Measurements from ENCODE around the gene TUBB3.
A peak's percentile ranks its signal among the peaks of the same experiment; 100 is the strongest.

TUBB3 gene

GRCh38 chr16:89899879-89900481 lies 23.2 kb upstream of the TUBB3 start:
- H3K4me3 ChIP-seq (ENCODE audit: low read length) = no peak overlapping the region
- no peak for DNase-seq (ENCODE audit: low read depth, low spot score)

- no peak for DNase-seq (ENCODE audit: low read depth, low spot score)
- H3K4me3 ChIP-seq (ENCODE audit: low read length) = no peak overlapping the region
Measured at GRCh38 chr16:89900885-89901284, 22.3 kb upstream of the TUBB3 start.

GRCh38 chr16:89902980-89903379 lies 20.2 kb upstream of the TUBB3 start:
- no peak overlapping the region for H3K4me3 ChIP-seq (ENCODE audit: low read length)
- no peak for DNase-seq (ENCODE audit: low read depth, low spot score)

- no peak for DNase-seq (ENCODE audit: low read depth, low spot score)
Measured at GRCh38 chr16:89903908-89904515, 19.1 kb upstream of the TUBB3 start.

GRCh38 chr16:89904606-89905510 lies 18.3 kb upstream of the TUBB3 start:
- no peak overlapping the region for H3K4me3 ChIP-seq (ENCODE audit: low read length)
- DNase-seq (ENCODE audit: low read depth, low spot score) = no peak

More at GRCh38 chr16:89903908-89904515, 19.1 kb upstream of the TUBB3 start:
- H3K4me3 ChIP-seq (ENCODE audit: low read length) = no peak overlapping the region

GRCh38 chr16:89905511-89906139 lies 17.5 kb upstream of the TUBB3 start:
- H3K4me3 ChIP-seq (ENCODE audit: low read length) = no peak overlapping the region

GRCh38 chr16:89906140-89907025 lies 16.8 kb upstream of the TUBB3 start:
- H3K4me3 ChIP-seq (ENCODE audit: low read length) = no peak overlapping the region
- DNase-seq (ENCODE audit: low read depth, low spot score) = no peak

More at GRCh38 chr16:89905511-89906139, 17.5 kb upstream of the TUBB3 start:
- DNase-seq (ENCODE audit: low read depth, low spot score) = no peak

- no peak for DNase-seq (ENCODE audit: low read depth, low spot score)
Measured at GRCh38 chr16:89907055-89907814, 15.9 kb upstream of the TUBB3 start.

GRCh38 chr16:89908236-89908635 lies 14.9 kb upstream of the TUBB3 start:
- DNase-seq (ENCODE audit: low read depth, low spot score) = no peak
- H3K4me3 ChIP-seq (ENCODE audit: low read length) = no peak overlapping the region

More at GRCh38 chr16:89907055-89907814, 15.9 kb upstream of the TUBB3 start:
- H3K4me3 ChIP-seq (ENCODE audit: low read length) = no peak overlapping the region

GRCh38 chr16:89909777-89910716 lies 13.1 kb upstream of the TUBB3 start:
- DNase-seq (ENCODE audit: low read depth, low spot score) = peak; percentile 32

GRCh38 chr16:89910717-89911354 lies 12.3 kb upstream of the TUBB3 start:
- H3K4me3 ChIP-seq (ENCODE audit: low read length) = no peak overlapping the region

More at GRCh38 chr16:89909777-89910716, 13.1 kb upstream of the TUBB3 start:
- no peak overlapping the region for H3K4me3 ChIP-seq (ENCODE audit: low read length)

GRCh38 chr16:89911375-89911774 lies 11.8 kb upstream of the TUBB3 start:
- H3K4me3 ChIP-seq (ENCODE audit: low read length) = no peak overlapping the region
- DNase-seq (ENCODE audit: low read depth, low spot score) = no peak

More at GRCh38 chr16:89910717-89911354, 12.3 kb upstream of the TUBB3 start:
- no peak for DNase-seq (ENCODE audit: low read depth, low spot score)

GRCh38 chr16:89912143-89912542 lies 11.0 kb upstream of the TUBB3 start:
- H3K4me3 ChIP-seq (ENCODE audit: low read length) = no peak overlapping the region
- no peak for DNase-seq (ENCODE audit: low read depth, low spot score)

- H3K4me3 ChIP-seq (ENCODE audit: low read length) = no peak overlapping the region
- DNase-seq (ENCODE audit: low read depth, low spot score) = no peak
Measured at GRCh38 chr16:89912627-89913026, 10.5 kb upstream of the TUBB3 start.

GRCh38 chr16:89913408-89914387 lies 9.4 kb upstream of the TUBB3 start:
- DNase-seq (ENCODE audit: low read depth, low spot score) = no peak
- no peak overlapping the region for H3K4me3 ChIP-seq (ENCODE audit: low read length)
